Fibroblast of the conjunctiva (primary cell): ENCODE results near the gene SLCO4C1.

Experiments used
- DNase-seq: peaks from one replicate; pipeline ENCODE4 v3.0.0-alpha.2; 2010; ENCODE audit warnings: low read depth

The SLCO4C1 gene

DNA sequence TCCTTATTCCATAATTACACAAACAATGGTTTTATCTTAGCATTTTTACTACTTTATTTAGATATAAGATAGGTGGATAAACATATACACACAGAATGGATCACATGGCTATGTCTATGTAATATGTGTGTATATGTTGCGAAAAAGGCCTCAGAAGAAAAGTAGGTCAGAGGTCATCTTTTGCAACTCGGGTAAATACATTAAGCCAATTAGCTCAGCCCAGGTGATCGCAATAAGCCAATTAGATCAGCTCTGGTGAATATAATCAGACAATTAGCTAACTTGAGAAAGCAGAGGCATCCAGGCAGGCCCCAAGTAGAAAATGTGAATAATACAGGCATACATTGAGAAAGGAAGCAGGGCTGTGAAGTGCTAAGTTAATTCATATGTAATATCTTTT is 24.3 kb downstream of the SLCO4C1 start:
- no peak for DNase-seq

DNA sequence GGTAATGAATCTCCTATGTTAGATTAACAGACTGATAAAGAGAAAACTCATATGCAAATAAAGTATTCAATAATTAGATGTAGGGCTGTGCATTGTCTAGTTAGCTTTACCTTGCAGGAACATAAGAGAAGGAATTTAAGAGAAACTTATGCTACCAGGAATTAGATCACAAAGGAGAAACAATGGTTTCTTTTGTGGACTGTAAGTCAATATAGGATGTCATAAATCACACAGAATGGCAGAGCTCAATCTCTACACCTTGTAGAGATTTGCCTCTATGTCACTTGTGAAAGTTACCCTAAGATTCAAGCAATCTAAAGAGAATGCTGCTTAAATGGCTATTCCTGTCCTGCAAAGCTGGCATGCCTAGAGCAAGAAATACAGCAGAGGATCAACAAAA is 26.0 kb downstream of the SLCO4C1 start:
- no peak for DNase-seq

DNA sequence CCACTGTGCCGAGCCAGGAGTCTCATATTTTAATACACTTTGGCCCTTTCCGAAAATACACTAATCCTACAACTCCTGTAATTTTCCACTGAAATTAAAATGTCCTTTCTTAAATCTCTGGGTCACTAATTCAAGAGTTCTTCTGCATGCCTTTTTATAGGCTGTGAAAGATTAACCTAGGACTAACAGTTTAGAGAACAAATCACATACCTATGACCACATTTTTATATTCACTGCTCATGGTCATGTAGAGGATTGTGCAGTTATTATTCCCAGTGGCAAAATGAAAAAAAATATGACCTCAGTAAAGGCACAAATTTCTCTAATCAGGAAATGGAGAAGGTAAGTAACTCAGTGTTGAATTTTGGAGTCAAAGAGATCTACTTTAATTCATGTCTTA is 33.4 kb downstream of the SLCO4C1 start:
- no peak for DNase-seq

DNA sequence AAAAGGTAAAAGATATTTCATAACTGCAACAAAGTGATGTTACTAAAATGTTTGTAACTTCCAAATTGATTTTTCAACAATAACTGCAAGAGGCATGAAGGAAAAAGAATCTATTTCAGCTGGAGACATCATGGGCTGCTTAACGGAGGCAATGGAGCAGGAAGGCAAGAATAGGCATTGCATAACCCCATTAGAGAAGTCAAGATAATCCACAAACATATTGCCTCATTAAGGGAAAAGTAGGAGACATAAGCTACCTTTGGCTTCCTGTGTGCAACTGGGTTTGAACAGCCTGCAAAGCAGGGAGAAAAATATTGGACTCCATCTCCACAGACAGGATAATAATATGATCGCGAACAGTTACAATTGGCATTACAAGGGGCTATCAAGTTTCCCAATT is 46.7 kb downstream of the SLCO4C1 start:
- DNase-seq: no peak

DNA sequence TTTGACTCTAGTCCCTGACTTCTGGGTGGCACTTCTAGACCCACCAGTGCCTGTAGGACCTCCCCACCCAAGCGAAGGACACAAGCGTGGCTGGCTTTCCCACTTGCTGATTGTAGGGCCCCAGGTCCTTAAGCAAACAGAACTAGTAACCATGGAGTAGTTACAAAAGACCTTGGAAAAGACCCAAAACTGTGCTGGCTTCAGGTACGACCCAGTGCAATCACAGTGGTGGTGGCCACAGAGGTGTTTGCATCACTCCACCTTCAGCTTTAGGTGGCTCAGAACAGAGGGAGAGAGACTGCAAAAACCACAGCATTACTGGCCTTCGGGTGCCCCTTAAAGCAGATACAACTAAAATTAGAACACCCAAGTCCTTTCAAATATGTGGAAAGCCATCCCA is 52.9 kb downstream of the SLCO4C1 start:
- no peak for DNase-seq

DNA sequence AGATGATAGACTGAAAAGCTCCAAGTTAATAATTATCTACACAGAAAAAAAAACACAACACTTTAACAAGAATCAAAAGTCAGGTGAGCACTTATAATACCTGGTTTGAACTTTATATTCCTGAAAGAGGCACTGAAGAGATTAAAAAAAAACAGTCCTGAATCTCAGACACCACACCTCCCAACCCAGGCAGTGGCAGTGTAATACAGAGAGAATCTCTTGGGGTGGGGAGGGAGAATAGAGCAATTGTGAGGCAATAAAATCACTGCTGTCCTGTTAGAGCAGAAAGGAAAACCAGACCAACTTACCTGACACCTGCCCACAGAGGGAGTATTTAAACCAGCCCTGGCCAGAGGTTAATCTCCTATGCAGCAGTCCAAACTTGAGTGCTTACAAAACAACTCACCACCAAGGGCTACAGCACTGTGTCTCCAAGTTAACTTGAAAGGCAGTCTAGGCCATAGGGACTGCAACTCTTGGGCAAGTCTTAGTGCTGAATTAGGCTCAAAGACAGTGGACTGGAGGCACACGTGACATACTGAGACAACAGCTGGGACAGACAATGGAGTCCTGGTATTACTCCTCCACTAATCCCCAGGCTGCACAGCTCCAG is 54.2 kb downstream of the SLCO4C1 start:
- no peak for DNase-seq

DNA sequence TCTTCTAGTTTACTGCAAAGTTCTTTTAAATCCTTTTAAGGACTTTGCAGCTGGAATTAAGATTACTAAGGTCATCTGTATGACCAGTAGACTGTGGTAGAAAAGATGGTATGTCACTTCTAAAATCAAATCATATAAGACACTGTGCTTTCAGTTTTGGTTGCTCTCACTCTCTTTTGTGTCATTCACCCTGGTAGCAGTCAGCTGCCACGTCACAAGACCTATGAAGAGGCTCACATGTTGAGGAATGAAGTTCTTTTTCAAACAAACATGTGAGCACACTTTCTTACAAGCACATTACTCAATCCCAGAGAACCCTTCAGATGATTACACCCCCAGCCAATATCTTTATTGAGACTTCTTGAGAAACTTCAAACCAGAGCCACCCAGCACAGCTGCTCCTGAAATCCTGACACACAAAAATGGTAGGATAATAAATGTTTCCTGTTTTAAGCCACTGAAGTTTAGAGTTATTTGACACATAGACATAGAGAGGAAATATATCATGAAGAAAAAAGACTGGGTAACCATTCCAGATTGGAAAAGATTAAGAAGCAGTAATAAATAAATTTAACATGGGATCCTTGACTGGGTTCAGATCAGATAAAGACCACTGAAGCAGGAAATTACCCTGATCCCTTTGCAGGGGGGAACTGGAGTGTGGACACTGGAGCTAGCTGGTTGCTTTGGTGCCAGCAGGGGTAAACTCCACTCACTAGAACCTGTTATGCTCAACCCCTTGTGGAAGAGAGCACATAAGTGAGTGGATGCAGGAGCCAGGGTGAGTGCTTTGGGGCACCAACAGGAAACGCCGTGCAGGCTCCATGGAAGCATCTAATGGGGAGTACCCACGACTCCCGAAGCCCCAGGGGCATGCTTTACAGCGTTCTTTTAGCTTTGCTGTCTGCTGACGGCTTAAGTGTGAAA is 64.1 kb downstream of the SLCO4C1 start:
- no peak for DNase-seq

DNA sequence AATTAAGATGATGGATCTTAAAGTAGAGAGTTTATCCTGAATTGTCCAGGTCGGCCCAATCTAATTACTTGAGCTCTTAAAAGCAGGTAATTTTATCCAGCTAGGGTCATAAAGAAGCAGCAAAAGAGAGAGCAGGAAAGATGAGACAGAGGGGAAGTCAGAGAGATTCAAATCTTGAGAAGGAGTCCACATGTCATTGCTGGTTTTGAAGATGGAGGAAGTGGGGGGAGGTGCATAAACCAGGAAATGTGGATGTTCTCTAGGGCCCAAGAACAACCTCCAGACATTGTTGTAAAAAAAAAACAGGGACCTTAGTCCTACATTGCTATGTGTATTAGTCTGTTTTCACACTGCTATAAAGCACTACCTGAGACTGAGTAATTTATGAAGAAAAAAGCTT is 66.4 kb downstream of the SLCO4C1 start:
- no peak for DNase-seq

DNA sequence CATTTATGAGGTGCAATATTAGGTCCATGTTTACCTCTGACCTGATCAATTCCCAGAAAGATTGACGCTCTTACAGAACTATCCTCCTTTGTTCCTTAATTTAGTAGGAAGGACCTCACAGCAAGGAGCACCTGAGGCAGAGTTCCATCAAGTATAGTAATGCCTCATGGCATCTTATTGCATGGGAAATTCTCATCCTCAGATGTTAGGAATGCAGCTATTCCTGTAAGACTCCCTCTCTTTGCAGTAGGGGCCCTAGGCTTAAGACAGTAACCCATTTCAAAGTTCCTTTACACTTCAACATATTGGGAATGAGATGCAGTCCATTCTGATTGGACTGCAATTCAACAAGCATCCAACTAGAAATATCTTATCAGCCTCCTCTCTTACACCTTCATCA is 69.8 kb downstream of the SLCO4C1 start:
- DNase-seq: no peak

DNA sequence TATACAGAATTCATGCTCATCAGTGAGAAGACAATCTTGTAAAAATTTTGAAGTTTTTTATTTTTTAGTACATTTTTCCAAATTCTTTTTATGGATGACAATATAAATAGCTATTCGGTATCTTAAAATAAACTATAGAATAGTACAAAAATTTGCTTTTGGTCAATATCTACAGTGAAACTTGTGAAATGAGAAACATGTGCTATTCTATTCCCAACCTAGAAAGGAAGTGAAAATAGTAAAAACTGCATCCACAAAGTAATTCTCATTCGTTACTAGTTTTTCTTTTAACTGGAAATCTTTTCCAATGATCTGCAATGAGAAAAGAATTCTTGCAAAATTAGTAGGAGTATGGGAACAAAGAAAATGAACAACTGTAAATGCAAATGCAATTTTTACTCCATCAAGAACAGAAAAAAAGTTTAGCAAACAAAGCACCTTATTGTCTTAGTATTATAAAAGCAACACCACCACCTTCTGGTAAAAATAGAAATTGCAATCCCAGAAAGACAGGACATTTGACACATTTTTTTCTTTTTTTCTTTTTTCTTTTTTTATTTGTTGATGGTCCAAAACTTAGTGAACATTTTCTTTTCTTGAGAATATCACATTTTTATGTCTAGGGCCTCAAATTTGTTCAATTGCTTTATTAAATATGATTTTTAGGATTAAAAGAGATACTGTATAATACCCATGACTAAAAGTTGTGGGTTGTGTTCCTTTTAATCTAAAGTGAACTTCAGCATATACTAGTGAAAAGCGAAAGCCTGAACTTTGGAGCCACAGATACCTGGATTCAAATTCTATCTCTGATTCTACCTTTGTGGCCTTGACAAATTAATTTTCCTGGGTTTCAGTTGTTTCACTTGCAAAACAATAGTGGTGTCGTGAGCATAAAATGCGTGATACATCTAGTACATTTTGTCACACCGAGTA is 72.3 kb downstream of the SLCO4C1 start:
- peak; percentile 1 for DNase-seq

DNA sequence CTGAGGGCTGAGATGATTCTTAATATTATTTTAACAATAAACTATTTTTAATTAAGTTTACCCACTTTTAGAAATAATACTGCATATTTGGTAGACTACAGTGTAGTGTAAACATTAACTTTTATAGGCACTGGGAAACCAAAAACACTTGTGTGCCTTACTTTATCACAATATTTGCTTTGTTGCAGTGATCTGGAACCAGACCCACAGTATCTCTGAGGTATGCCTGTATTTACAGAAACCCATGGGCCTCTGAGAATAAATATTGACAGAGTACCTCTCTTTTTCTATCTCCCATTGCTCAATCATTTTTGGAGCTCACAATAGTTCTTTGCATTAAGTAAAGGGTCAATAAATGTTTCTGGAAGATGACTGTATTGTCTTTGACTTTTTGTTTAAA is 73.3 kb downstream of the SLCO4C1 start:
- no peak for DNase-seq

DNA sequence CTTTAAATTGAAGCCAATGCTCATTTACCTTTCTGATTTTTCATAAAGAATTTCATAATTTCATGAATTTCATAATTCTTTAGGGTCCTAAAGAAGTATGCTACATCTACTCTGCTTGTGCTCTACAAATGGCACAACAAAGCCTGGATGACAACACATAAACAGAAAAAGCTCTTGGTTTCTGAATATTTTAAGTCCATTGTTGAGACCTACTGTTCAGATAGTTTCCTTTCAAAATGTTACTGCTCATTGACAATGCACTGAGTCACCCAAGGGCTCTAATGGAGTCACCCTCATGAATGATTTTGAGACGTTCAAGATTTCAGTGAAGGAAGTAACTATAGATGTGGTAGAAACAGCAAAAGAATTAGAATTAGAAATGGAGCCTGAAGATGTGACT is 74.1 kb downstream of the SLCO4C1 start:
- no peak for DNase-seq

DNA sequence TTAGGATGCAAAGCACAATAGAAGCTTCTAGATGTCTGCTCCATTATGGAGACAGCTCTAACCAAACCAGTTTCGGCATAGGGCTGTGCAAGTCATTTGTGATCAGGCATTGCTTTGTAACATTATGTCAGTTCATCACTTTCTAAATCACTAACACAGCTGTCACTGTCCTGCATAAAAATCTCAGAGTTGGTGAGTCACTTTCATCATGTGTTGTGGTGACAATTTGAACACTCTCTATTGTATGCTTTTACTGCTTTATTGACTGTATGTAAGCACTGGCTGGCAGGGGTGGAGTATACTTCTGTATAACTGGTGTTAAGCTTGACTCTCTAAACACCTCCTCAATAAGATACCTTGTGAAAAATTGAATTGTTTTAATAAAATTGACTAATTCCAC is 77.9 kb downstream of the SLCO4C1 start:
- no peak for DNase-seq

DNA sequence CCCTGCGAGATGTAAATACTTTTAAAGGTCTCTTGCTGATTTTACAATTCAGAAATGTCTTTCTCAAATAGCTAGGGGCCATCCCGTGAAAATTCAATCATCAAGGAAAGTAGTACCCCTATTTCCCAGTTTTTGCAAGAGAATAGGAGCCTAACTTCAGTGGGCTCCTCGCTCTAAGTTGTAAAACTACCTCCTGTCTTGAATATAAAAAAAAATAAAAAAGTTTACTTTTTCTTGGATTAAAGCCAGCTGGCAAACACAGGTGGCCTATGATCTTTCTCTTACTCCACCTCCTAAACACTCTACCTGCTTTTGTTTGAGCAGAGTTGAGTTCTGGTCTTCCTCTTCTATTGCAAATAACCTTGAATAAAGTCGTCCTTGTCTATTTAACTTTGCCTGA is 79.4 kb downstream of the SLCO4C1 start:
- DNase-seq: no peak

DNA sequence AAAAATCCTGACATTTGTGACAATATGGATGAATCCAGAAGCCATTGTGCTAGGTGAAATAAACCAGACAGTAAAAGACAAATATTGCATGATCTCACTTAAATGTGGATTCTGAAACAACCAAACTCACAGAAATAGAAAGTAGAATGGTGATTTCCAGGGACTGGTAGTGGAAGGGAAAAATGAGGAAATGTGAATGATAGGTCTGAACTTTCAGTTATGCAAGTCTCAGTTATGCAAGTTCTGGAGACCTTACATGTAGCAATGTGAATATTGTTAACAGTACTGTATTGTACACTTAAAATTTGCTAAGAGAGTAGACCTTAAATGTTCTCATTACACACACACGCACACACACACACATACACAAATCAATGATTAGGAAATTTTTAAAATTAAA is 84.9 kb downstream of the SLCO4C1 start:
- no peak for DNase-seq

DNA sequence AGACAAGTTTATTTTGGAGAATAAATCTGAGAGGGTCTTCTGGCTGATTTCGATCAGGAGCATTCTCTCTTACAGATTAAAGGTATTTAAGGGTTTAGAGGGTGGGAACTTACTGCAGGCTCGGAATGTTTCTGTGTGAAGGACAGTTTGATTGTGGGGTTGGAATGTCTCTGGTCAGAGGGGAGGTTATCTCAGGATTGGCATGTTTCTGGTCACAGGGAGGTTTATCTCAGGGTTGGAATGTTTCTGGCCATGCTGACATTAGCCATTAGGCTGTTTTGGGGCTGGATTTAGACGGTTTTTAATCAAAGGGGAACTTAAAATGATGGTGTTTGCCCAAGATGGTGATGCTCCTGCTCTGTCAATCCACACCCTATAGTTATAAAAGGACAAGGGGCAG is 95.2 kb downstream of the SLCO4C1 start:
- DNase-seq: no peak

DNA sequence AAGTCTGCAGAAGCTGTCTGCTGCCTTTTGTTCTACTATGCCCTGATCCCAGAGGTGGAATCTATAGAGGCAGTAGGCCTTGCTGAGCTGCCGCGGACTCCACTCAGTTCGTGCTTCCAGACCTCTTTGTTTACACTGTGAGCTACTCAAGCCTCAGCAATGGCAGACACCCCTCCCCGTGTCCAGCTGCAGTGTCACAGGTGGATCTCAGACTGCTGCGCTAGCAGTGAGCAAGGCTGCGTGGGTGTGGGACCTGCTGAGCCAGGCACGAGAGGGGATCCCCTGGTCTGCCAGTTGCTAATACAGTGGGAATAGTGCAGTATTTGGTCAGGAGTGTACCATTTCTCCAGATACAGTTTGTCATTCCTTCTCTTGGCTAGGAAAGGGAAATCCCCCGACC is 99.6 kb downstream of the SLCO4C1 start:
- DNase-seq: no peak
